DMS153 treated with DMSO at 0.1 percent for 48 hours (cell line): ENCODE measurements around the gene PNMA6E.

Source experiments
- DNase-seq: peaks from one replicate; lab custom pipeline; 2025; ENCODE audit not compliant: unreplicated experiment; lab: John Stamatoyannopoulos, UW

Gene PNMA6E

DNA sequence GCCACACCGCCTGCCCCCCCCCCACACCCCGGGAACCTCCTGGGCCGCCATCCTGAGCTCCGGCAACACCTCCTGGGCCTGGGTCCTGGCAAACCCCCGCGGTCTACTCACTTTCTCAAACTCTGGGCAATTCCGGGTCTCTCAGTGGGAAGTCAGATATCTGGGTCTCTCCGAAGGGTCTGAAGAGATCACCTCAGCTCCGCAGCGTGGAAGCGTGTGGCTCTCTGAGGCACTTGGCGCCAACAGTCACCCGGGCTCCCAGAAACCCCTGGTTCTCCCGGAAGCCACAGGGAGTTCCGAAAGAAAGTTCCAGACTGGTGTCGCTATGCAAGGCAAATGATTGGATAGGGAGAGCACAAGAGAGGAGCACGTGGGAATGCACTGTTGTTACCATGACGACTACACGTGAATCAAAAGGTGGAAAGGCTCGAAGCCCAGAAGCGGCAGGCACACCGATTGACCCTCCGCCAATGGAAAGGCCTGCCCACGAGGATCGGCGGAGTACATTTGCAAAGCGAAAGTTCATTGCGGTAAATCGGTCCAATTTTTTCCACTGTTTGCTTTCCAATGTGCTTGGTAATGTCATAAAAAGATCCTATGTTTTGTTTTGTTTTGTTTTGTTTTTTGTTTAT, at the start of gene PNMA6E:
PNMA6E (minus strand) TSS at position 218 of the 632 bp plus-strand sequence. CDS start 2,501 bp downstream, outside the sequence.
- no peak for DNase-seq

DNA sequence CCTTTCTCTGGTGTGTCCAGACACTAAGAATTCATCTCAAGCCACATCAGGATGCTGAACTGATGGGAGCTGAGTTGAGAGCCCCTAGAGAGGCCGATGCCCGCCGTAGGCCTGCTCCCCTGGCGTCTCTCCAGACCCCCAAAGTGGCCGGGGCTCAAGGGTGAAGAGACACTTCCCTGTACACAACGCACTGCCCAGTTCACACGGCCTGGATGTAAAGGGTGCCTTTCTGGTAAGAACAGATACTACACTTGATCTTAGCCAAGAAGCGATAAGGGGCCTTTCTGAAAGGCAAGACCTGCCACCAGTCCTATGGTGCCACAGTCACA, 49.8 kb upstream of the PNMA6E start:
- no peak for DNase-seq

DNA sequence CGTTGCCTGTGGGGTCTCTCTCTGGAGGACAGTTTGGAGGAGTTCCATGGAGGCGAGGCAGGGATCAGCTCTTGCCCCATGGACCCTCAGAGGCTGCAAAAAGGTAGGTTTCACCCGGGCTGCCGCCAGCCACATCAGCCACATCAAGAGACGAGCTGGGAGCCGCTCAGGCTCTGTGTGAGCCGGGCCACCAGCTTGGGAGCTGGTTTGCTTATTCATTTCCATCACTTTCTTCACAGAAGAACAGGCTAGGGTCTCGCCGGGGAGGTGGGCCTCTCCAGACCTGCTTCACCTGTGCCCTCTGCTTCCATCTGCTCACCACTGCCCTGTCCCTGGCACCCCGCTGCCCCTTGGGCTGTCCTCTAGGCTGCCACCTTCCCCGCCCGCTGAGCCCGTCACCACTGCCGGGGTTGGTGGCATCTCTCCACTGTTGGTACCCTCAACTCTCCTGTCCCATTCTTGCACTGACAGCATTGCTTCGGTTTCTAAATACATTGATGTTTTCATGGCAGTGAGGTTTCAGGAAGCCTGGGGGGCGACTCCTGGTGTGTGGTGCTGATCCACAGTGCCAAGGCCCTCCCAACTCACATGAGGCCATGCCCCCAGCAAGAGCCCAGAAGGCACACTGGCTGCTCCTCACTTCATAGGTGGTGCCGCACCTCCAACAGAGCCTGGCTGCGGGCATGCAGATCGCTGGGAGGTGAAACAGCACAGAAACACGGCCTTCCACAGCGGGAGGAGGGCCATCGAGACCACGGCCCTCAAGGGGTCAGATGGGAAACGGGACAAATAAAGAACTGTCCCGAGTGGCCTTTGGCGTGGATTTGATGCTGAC, 49.2 kb upstream of the PNMA6E start:
- no peak for DNase-seq

DNA sequence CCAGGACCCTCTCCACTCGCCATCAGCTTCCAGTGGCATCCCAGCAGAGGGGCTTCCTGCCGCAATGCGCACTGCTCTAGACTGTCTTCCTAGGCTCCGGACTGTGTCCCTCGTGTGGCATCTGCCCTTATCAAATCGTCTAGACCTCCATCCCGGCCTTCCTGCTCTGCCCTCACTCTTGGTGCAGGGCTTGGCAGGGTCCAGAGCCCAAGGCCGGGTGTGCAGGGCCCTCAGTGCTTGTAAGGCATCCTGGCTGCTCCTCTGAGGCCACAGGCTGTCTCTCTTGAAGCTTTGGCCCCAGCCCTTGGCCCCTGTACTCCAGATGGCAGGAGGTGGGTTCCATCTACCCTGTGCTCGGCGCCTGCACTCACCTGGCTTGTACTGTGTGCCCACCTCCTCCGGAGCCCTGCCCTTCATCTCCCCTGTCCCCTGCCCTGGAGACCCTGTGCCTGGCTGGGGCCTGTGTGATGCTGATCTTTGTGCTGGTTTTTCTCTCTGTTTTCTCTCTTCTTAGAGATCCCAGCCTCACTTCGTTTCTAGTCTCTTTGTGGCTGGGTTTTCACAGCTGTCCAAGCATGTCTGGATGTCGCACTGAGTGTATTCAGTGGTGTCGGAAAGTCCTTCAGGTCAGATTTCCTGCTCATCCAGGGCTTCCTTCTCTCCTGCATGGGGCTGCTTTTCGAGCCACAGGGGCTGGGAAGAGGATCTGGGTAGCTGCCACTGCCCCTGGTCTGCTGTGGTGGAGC, 48.4 kb upstream of the PNMA6E start:
- DNase-seq: no peak

- no peak for DNase-seq
These were observed 47.6 kb upstream of the PNMA6E start for GRCh38 chrX:153448556-153449367.

- no peak for DNase-seq
These were observed 46.4 kb upstream of the PNMA6E start for GRCh38 chrX:153447581-153447960.

DNA sequence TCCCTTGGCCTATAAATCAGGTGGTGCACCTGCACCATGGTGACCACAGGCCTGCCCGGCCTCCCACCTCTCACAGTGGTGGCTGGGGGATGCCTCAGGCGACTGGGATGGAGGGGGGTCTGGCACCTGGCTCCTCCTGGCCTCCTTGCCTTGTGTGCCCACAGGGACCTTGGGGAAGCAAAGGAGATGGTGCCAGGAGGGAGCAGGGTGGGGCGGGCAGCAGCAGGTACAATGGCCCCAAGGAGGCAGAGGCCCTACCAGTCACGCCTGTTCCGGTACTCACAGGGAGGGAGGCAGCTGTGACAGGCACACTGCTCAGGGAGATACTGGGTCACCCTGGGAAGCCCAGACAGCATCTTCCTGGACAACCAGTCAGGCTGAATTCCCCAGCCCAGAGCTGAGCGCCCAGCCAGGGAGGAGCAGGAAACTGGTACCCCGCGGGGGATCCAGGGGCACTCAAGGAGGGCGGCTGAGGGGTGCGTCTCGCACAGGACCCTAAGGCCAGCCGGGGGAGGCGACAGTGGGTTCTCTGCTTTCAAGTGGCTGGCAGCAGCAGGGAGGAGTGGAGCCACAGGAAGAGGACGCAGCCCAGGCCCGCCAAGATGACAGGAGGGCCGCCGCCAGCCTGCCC, 45.9 kb upstream of the PNMA6E start:
- DNase-seq: no peak

DNA sequence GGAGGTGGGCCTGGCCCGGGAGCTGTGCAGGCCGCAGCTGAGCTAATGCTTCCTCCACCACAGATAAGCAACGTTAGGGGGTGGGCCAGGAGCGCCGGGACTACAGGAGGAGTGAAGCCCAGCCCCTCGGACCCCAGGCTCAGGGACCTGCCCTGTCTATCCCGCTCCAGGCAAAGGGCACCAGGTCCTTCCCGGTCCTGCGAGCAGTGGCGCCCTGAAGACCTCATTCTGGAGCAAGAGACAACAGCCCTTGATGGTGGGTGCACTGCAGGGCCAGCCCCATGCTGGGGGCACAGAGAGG, 45.4 kb upstream of the PNMA6E start:
- DNase-seq: no peak

- no peak for DNase-seq
These were observed 44.9 kb upstream of the PNMA6E start, which contains the start of gene TREX2 for GRCh38 chrX:153445856-153446635. TREX2 (minus strand) TSS chrX:153446056; CDS start chrX:153445430, 626 bp downstream.

GRCh38 chrX:153445106-153445855, 44.1 kb upstream of the PNMA6E start:
- DNase-seq: no peak

GRCh38 chrX:153444333-153445011, 43.3 kb upstream of the PNMA6E start:
- DNase-seq: no peak

GRCh38 chrX:153443476-153444332, 42.6 kb upstream of the PNMA6E start:
- DNase-seq: no peak

DNA sequence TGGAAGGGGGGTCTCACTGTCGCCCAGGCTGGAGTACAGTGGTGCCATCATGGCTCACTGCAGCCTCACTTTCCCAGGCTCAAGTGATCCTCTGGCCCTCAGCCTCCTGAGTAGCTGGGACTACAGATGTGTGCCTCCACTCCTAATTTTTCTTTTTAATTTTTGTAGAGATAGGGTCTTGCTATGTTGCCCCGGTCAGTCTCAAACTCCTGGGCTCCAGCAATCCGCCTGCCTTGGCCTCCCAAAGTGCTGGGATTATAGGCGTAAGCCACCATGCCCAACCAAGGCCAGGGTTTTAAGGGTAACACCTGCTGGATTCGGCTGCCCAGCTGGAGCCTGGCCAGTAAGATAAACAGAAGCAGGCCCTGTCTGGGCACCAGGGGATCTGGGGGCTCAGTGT, 41.3 kb upstream of the PNMA6E start:
- DNase-seq: no peak

DNA sequence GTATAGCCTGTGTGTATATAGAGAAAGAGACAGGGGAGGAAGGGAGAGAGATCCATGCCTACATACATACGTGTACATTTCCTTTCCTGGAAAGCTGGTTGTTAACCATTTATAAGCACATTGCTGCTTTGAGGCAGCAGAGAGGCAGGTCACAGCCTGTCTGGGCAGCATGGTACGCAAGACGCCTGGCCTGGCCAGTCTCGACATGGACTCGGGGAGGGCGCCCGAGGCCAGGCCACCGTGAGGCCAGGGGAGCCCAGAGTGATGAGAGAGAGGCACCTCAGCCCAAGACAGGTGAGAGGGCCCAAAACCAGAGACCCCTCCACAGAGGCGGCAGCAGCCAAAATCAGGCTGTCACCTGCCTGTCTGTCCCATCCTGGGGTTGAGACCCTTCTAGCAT, 40.8 kb upstream of the PNMA6E start:
- no peak for DNase-seq

DNA sequence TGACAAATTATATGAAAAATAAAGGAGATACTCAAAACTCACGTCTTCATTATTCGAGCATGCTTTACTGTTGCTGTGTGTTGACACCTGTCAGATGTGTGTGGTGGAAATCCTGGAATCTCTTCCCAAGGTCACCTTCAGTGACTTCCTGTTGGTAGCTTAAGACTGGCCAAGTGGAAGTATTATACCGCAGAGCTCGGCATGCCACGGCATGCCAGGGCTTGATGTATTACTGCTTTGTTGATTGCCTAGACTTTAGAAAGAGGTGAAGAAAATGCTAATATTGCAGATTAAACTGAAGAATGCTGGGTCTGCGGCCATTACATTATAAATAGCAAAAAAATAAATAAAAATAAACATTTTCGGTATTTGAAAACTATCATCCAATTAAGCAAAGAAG, 40.1 kb upstream of the PNMA6E start:
- DNase-seq: peak; percentile 38

DNA sequence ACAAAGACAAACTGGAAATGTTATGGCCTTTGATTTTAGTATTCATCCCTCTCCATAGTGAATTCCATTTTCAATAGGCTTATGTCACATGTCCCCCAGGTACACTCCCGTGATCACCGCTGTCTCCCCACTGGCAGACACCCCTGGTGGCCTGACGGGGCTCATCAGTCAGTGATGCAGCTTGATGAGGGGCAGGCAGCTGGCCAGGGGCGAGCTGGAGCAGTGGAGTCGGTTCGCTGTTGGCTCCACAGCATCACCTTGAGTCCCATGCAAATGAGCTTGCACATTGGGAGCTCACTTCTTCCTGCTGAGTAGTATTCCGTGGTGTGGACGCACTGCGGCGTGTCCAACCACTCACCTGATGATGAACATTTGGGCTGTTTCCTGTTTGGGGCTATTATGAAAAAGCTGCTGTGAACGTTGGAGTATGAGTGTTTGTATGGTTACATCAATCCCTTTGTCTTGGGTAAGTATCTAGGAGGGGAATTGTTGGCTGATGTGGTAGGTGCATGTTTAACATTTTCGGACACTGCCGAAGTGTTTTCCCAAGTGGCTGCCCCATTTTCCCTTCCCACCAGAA, 39.5 kb upstream of the PNMA6E start:
- peak; percentile 2 for DNase-seq

DNA sequence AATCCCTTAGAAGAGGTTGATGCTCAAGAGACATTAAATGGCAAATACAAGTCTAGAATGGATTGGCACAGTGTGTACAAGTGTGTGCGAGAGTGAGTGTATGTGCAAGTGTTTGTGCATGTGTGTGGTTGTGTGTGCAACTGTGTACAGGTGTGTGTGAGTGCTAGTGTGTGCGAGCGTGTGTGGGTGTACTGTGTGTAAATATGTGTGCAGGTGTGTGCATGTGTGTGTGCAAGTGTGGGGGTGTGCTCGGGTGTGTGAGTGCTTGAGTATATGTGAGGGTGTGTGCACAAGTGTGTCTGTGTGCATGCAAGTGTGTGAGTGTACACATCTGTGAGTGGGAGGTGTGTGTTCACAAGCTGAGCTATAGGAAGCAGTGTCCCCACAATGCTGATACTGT, 38.8 kb upstream of the PNMA6E start:
- no peak for DNase-seq
